HAP-1 (cell line): ENCODE measurements around the gene LARP4.
"Not testable (repeated sequence)": the region's sequence is repeated elsewhere in the genome, so short reads cannot be mapped to it uniquely, and the experiment has no call there.

Experiments used
- DNase-seq, 2 experiments: peaks; one replicate each; pipeline ENCODE4 v3.0.0-alpha.2; 2016 to 2020; ENCODE audit warnings: low spot score in 2 of 2
- H3K27me3 ChIP-seq: fragments of 250-450 bp; sonication (Bioruptor Pico); 2 replicates; pipeline ENCODE4 v1.5.1; 2020; ENCODE audit warnings: low read depth, mild to moderate bottlenecking, moderate library complexity
- H3K36me3 ChIP-seq: fragments of 250-450 bp; sonication (Bioruptor Pico); replicated peaks from 2 replicates; pipeline ENCODE4 v1.5.1; 2020; ENCODE audit warnings: mild to moderate bottlenecking
- H3K4me1 ChIP-seq: fragments of 250-450 bp; sonication (Bioruptor Pico); 2 replicates; pipeline ENCODE4 v1.5.1; 2020; ENCODE audit warnings: mild to moderate bottlenecking
- H3K4me3 ChIP-seq: fragments of 250-450 bp; sonication (Bioruptor Pico); 2 replicates; pipeline ENCODE4 v1.5.1; 2020; ENCODE audit warnings: mild to moderate bottlenecking, moderate library complexity
- H3K9me3 ChIP-seq: fragments of 250-450 bp; sonication (Bioruptor Pico); 2 replicates; pipeline ENCODE4 v1.5.1; 2020; ENCODE audit warnings: mild to moderate bottlenecking, moderate library complexity
- in situ Hi-C: fragments of 300-500 bp; cut with MboI; formaldehyde crosslinking; loops from 3 replicates; pipeline ENCODE4 v1.14.3; 2020; ENCODE audit warnings: low sequenced_read_pairs, inconsistent platforms, mixed read lengths

The LARP4 gene

DNA sequence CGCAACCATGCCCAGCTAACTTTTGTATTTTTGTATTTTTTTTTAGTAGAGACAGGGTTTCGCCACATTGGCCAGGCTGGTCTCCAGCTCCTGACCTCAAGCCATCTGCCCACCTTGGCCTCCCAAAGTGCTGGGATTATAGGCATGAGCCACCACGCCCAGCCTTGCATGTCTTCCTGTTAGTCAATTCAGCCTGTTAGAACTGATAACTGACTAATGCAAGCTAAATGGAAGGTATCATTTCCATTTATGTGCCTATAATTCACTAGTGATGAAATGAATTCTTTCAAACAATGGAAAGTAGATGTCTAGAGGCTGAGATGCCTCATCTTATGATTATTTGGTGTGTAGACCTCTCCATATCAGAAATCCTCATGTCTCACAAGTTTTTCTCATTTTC lies 66.8 kb downstream of the LARP4 start:
- Histone ChIP-seq H3K27me3 (no peaks in the 10 kb centered on the region), H3K9me3 (no peaks in the 10 kb centered on the region), H3K4me1 (no peaks in the 10 kb centered on the region), H3K4me3 (no peak overlapping the region), H3K36me3 (peaks cover 75% of the 10 kb centered on the region)
- no peak for DNase-seq
- in situ Hi-C loops = no loop called here

DNA sequence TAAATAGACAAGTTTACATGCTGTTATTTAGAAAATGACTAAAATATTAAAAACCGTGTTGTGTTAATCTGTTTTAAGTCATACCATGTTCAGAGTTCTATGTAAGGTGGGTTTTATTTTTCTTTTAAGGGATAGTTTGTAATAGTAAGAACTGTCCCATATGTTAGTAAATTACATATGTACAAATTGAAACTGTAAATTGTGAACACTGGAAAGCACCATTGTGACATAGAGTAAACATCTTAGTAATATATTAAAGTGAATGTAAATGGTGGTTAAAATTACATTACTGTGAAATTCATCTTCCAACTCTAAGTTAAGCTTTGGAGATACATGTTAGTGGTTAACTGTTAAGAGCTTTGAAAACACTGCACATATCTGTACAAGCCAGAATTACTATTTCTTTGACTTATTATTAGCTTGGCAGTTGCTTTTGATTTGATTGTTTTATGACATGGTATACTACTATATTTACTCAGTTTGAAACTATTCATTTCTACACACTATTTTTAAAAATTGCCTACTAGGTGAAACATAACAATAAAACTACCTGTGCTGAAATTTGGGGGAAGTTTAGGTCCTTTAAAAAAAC lies 76.7 kb downstream of the LARP4 start:
- Histone ChIP-seq H3K4me3 (no peak overlapping the region), H3K36me3 (peaks cover 42% of the 10 kb centered on the region)
- in situ Hi-C loops = no loop called here

GRCh38 chr12:50482571-50482970 lies 81.9 kb downstream of the LARP4 start:
- no peak for DNase-seq
- Histone ChIP-seq H3K9me3 (no peaks in the 10 kb centered on the region), H3K4me1 (no peaks in the 10 kb centered on the region), H3K27me3 (no peaks in the 10 kb centered on the region), H3K4me3 (no peak overlapping the region), H3K36me3 (peaks cover 8% of the 10 kb centered on the region; the same call in 1 of the 2 replicates)
- in situ Hi-C loops = no loop called here

More for the DNA sequence above, 76.7 kb downstream of the LARP4 start:
- Histone ChIP-seq H3K27me3 (no peaks in the 10 kb centered on the region), H3K9me3 (no peaks in the 10 kb centered on the region), H3K4me1 (no peaks in the 10 kb centered on the region)
- DNase-seq = no peak

DNA sequence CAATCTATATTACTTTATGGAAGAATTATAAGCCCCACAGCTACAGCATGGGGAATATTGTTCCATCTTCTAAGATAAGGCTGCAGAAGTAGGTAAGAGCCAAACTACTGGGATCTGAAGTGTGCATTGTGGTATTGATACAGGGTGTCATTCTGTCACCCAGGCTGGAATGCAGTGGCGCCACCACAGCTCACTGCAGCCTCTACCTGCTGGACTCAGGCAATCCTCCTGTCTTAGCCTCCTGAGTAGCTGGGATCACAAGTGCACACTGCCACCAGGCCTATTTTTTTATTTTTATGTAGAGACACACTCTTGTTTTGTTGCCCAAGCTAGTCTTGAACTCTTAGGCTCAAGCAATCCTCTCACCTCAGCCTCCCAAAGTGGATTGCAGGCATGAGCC lies 82.8 kb downstream of the LARP4 start:
- in situ Hi-C loops = no loop called here
- H3K4me1 ChIP-seq = no peaks in the 10 kb centered on the region

GRCh38 chr12:50488801-50489200 lies 88.1 kb downstream of the LARP4 start:
- H3K4me3 ChIP-seq = no peak overlapping the region
- in situ Hi-C loops = no loop called here
- no peaks in the 10 kb centered on the region for H3K4me1 ChIP-seq
- H3K36me3 ChIP-seq = no peaks in the 10 kb centered on the region
- H3K9me3 ChIP-seq = peaks cover 8% of the 10 kb centered on the region
- DNase-seq = no peak
- no peaks in the 10 kb centered on the region for H3K27me3 ChIP-seq

More for the DNA sequence above, 82.8 kb downstream of the LARP4 start:
- Histone ChIP-seq H3K4me3 (no peak overlapping the region), H3K9me3 (no peaks in the 10 kb centered on the region), H3K27me3 (no peaks in the 10 kb centered on the region), H3K36me3 (peaks cover 3% of the 10 kb centered on the region; the same call in 1 of the 2 replicates)
- DNase-seq = no peak

- H3K4me1 ChIP-seq, in situ Hi-C loops, H3K36me3 ChIP-seq, DNase-seq, H3K27me3 ChIP-seq, H3K4me3 ChIP-seq: not testable (repeated sequence)
- peaks cover 20% of the 10 kb centered on the region for H3K9me3 ChIP-seq
Observed at GRCh38 chr12:50498119-50498518, 97.4 kb downstream of the LARP4 start.

DNA sequence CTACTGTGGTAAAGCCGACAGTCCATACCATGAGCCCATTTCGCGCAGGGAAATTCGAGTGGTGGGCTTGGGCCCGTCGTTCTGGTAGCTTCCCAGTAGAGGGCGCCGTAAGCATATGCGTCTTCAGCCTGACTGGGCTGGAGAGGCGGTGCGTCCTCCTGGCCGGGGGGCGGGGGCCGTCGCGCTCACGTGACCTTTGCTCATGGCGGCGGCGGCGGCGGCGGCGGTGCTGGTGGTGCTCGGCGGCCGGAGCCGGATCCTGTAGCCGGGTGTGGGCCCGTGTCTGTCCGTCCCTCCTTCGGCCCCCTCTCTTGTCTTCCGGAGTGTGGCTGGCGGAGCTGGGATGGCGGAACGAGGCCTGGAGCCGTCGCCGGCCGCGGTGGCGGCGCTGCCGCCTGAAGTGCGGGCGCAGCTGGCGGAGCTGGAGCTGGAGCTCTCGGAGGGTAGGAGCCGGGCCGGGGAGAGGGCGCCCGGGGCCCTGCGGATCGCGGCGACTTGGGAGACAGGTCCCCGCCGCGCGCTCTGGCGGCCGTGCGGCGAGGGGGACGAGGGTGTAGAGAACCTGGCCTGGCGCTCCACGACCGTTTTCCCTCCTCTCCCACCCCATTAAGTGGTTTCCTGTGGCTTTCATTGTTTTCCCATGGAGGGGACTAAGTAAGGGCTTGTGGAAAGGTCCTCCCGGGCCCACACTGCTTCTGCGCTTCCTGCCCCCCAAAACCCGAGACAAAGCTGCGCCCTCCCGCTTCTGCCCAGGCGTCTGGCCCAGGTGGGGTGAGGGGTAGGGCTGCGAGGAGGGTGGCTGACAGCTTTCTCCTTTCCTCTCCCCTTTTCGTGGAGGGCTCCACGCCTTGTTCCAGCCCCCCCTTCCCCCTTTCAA lies 104.4 kb downstream of the LARP4 start, which contains the start of gene DIP2B:
Gene DIP2B, plus strand, starts transcription at position 188 of the 877 bp plus-strand sequence. Its CDS starts 156 bp downstream, at position 344.
- Histone ChIP-seq H3K27me3 (no peaks in the 10 kb centered on the region), H3K4me1 (peaks cover 22% of the 10 kb centered on the region), H3K36me3 (no peaks in the 10 kb centered on the region; the same call in 1 of the 2 replicates), H3K9me3 (no peaks in the 10 kb centered on the region; the same call in 1 of the 2 replicates), H3K4me3 (peak within 1 kb of the TSS; percentile 70)
- peak; percentile 81 to 98 for DNase-seq
- in situ Hi-C loops = loop anchor here (10.0 to 25.0 kb wide), 2 partner anchors 120 to 232 kb away; no protein-coding TSS in a partner anchor

GRCh38 chr12:50505675-50506530 lies 105.2 kb downstream of the LARP4 start:
- no peaks in the 10 kb centered on the region; the same call in 1 of the 2 replicates for H3K36me3 ChIP-seq
- in situ Hi-C loops = loop anchor here (10.0 to 25.0 kb wide), 2 partner anchors 119 to 231 kb away; no protein-coding TSS in a partner anchor
- H3K4me3 ChIP-seq = peak overlapping the region; percentile 70
- no peaks in the 10 kb centered on the region for H3K27me3 ChIP-seq
- peak in 1 of 2 experiments; percentile 27 for DNase-seq
- H3K4me1 ChIP-seq = peaks cover 22% of the 10 kb centered on the region
- H3K9me3 ChIP-seq = no peaks in the 10 kb centered on the region

GRCh38 chr12:50506753-50507473 lies 106.2 kb downstream of the LARP4 start:
- Histone ChIP-seq H3K27me3 (no peaks in the 10 kb centered on the region), H3K4me3 (peak overlapping the region; percentile 70), H3K9me3 (no peaks in the 10 kb centered on the region), H3K4me1 (peaks cover 22% of the 10 kb centered on the region), H3K36me3 (no peaks in the 10 kb centered on the region; the same call in 1 of the 2 replicates)
- no peak for DNase-seq
- in situ Hi-C loops = loop anchor here (10.0 to 25.0 kb wide), 2 partner anchors 118 to 230 kb away; no protein-coding TSS in a partner anchor

DNA sequence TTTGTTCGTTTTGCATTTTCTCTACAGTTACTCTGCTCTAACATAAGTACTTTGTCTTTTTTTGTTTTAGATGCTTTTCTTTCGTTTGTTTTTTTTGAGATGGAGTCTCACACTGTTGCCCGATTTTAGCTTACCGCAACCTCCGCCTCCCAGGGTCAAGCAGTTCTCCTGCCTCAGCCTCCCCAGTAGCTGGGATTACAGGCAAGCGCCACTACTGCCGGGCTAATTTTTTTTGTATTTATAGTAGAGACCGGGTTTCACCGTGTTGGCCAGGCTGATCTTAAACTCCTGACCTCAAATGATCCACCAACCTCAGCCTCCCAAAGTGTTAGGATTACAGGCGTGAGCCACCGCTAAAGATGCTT lies 106.8 kb downstream of the LARP4 start:
- DNase-seq = no peak
- no peaks in the 10 kb centered on the region for H3K27me3 ChIP-seq
- no peaks in the 10 kb centered on the region for H3K9me3 ChIP-seq
- H3K36me3 ChIP-seq = no peaks in the 10 kb centered on the region; the same call in 1 of the 2 replicates
- H3K4me1 ChIP-seq = peaks cover 22% of the 10 kb centered on the region
- no peak overlapping the region for H3K4me3 ChIP-seq
- in situ Hi-C loops = loop anchor here (10.0 to 25.0 kb wide), 2 partner anchors 117 to 230 kb away; no protein-coding TSS in a partner anchor

DNA sequence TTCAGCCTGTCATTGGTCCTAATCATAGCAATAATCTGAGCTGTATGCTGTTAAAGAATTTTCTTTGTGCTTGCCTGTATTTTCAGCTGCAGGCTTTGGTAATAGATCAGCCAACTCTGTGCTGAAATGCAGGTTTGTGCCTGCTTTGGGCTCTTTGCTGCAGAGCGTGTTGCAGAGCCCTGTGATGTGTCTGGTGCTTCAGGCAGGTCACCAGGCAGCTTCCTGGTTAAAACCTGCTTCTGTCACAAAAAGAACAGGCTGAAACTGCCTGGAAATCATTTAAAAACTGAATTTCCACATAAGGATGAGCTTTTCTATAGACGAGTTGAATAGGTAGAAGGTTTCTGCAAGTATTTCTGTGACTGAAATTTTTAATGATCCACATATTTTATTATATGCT lies 107.2 kb downstream of the LARP4 start:
- Histone ChIP-seq H3K36me3 (no peaks in the 10 kb centered on the region; the same call in 1 of the 2 replicates), H3K27me3 (no peaks in the 10 kb centered on the region), H3K9me3 (no peaks in the 10 kb centered on the region), H3K4me3 (no peak overlapping the region), H3K4me1 (peaks cover 22% of the 10 kb centered on the region)
- in situ Hi-C loops = loop anchor here (10.0 to 25.0 kb wide), 2 partner anchors 117 to 229 kb away; no protein-coding TSS in a partner anchor
- peak in 1 of 2 experiments; percentile 35 for DNase-seq

- no peaks in the 10 kb centered on the region; the same call in 1 of the 2 replicates for H3K36me3 ChIP-seq
- no peaks in the 10 kb centered on the region for H3K27me3 ChIP-seq
- no peaks in the 10 kb centered on the region for H3K9me3 ChIP-seq
- in situ Hi-C loops = loop anchor here (10.0 to 25.0 kb wide), 2 partner anchors 116 to 229 kb away; no protein-coding TSS in a partner anchor
- no peak overlapping the region for H3K4me3 ChIP-seq
- H3K4me1 ChIP-seq = peaks cover 22% of the 10 kb centered on the region
- peak in 1 of 2 experiments; percentile 28 for DNase-seq
Observed at GRCh38 chr12:50508414-50508813, 107.7 kb downstream of the LARP4 start.
